Measurements from ENCODE around the gene KCNMA1. TPM values are rescaled to one million over a fixed set of nuclear protein-coding genes. Genes with fewer than 3 reads are reported as not detected.

Gene KCNMA1
- total RNA-seq, 2 donors from 2014 or later = 168 to 188 TPM

GRCh38 chr10:77085344-77085743 lies 552.3 kb downstream of the KCNMA1 start:
- H3K4me3 ChIP-seq = no peak overlapping the region
- no peak for DNase-seq (ENCODE audit: low spot score)
- H3K27ac ChIP-seq = peak overlapping the region in 1 of 2 donors; percentile 55
- no peaks in the 10 kb centered on the region for H3K9me3 ChIP-seq
- H3K4me1 ChIP-seq (ENCODE audit: control insufficient read depth in 1 of 2, low read depth in 2 of 2) = peaks cover 11 to 43% of the 10 kb centered on the region in 2 donors
- H3K27me3 ChIP-seq (replicated peaks; ENCODE audit: insufficient read depth) = no peaks in the 10 kb centered on the region
- peaks cover 8% of the 10 kb centered on the region for H3K36me3 ChIP-seq
- ATAC-seq (ENCODE audit: insufficient number of reproducible peaks, low FRiP score, low read depth) = no peak
- TF ChIP-seq, protein P1, sequence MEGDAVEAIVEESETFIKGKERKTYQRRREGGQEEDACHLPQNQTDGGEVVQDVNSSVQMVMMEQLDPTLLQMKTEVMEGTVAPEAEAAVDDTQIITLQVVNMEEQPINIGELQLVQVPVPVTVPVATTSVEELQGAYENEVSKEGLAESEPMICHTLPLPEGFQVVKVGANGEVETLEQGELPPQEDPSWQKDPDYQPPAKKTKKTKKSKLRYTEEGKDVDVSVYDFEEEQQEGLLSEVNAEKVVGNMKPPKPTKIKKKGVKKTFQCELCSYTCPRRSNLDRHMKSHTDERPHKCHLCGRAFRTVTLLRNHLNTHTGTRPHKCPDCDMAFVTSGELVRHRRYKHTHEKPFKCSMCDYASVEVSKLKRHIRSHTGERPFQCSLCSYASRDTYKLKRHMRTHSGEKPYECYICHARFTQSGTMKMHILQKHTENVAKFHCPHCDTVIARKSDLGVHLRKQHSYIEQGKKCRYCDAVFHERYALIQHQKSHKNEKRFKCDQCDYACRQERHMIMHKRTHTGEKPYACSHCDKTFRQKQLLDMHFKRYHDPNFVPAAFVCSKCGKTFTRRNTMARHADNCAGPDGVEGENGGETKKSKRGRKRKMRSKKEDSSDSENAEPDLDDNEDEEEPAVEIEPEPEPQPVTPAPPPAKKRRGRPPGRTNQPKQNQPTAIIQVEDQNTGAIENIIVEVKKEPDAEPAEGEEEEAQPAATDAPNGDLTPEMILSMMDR (IDR thresholded peaks at IDR 0.05) = no peak

- Histone ChIP-seq H3K9me3 (no peaks in the 10 kb centered on the region), H3K4me3 (no peak overlapping the region), H3K27me3 (replicated peaks; ENCODE audit: insufficient read depth) (no peaks in the 10 kb centered on the region), H3K36me3 (peaks cover 1% of the 10 kb centered on the region), H3K27ac (peak overlapping the region; percentile 55 to 75), H3K4me1 (ENCODE audit: control insufficient read depth in 1 of 2, low read depth in 2 of 2) (peaks cover 14 to 51% of the 10 kb centered on the region in 2 donors)
- TF ChIP-seq, protein P1 (IDR thresholded peaks at IDR 0.05) = no peak
- ATAC-seq (ENCODE audit: insufficient number of reproducible peaks, low FRiP score, low read depth) (no peak), DNase-seq (ENCODE audit: low spot score) (no peak)
Measured at GRCh38 chr10:77084431-77085144, 553.0 kb downstream of the KCNMA1 start.

- peak overlapping the region; percentile 17 to 52 for H3K27ac ChIP-seq
- peaks cover 14 to 55% of the 10 kb centered on the region in 2 donors for H3K4me1 ChIP-seq (ENCODE audit: control insufficient read depth in 1 of 2, low read depth in 2 of 2)
- no peaks in the 10 kb centered on the region for H3K27me3 ChIP-seq (replicated peaks; ENCODE audit: insufficient read depth)
- no peak for DNase-seq (ENCODE audit: low spot score)
- TF ChIP-seq, protein P1 (IDR thresholded peaks at IDR 0.05) = no peak
- peaks cover 13% of the 10 kb centered on the region for H3K36me3 ChIP-seq
- ATAC-seq (ENCODE audit: insufficient number of reproducible peaks, low FRiP score, low read depth) = no peak
- no peaks in the 10 kb centered on the region for H3K9me3 ChIP-seq
- no peak overlapping the region for H3K4me3 ChIP-seq
Measured at GRCh38 chr10:77082601-77083252, 554.9 kb downstream of the KCNMA1 start.

- ATAC-seq (ENCODE audit: insufficient number of reproducible peaks, low FRiP score, low read depth) (no peak), DNase-seq (ENCODE audit: low spot score) (no peak)
- H3K9me3 ChIP-seq = no peaks in the 10 kb centered on the region
- H3K27ac ChIP-seq = no peak overlapping the region
- no peaks in the 10 kb centered on the region for H3K27me3 ChIP-seq (replicated peaks; ENCODE audit: insufficient read depth)
- TF ChIP-seq, protein P1 (IDR thresholded peaks at IDR 0.05) = no peak
- H3K4me3 ChIP-seq = no peak overlapping the region
- peaks cover 19% of the 10 kb centered on the region for H3K36me3 ChIP-seq
- H3K4me1 ChIP-seq (ENCODE audit: control insufficient read depth in 1 of 2, low read depth in 2 of 2) = peaks cover 14 to 55% of the 10 kb centered on the region in 2 donors
Measured at GRCh38 chr10:77081481-77081891, 556.1 kb downstream of the KCNMA1 start.

GRCh38 chr10:77080361-77081027 lies 557.1 kb downstream of the KCNMA1 start:
- Histone ChIP-seq H3K4me3 (no peak overlapping the region), H3K36me3 (peaks cover 20% of the 10 kb centered on the region), H3K27me3 (replicated peaks; ENCODE audit: insufficient read depth) (no peaks in the 10 kb centered on the region), H3K4me1 (ENCODE audit: control insufficient read depth in 1 of 2, low read depth in 2 of 2) (peaks cover 14 to 55% of the 10 kb centered on the region in 2 donors), H3K9me3 (no peaks in the 10 kb centered on the region), H3K27ac (no peak overlapping the region)
- DNase-seq (ENCODE audit: low spot score) (no peak), ATAC-seq (ENCODE audit: insufficient number of reproducible peaks, low FRiP score, low read depth) (no peak)
- TF ChIP-seq, protein P1 (IDR thresholded peaks at IDR 0.05) = no peak
